WERI-Rb-1 (cell line): ENCODE data around the gene EIF2A.

Experiments
- DNase-seq: peaks from one replicate; pipeline ENCODE4 v3.0.0-alpha.2; 2020
- H3K27ac ChIP-seq: fragments of 250-450 bp; sonication (Bioruptor Pico); 2 replicates; pipeline ENCODE4 v1.5.1; 2020; ENCODE audit warnings: mild to moderate bottlenecking, moderate library complexity
- H3K27me3 ChIP-seq: fragments of 250-450 bp; sonication (Bioruptor Pico); 2 replicates; pipeline ENCODE4 v1.5.1; 2021; ENCODE audit warnings: mild to moderate bottlenecking, low read depth, moderate library complexity; ENCODE audit not compliant: insufficient read depth, severe bottlenecking
- H3K36me3 ChIP-seq: fragments of 250-450 bp; sonication (Bioruptor Pico); 2 replicates; pipeline ENCODE4 v1.5.1; 2020; ENCODE audit warnings: mild to moderate bottlenecking, moderate library complexity
- H3K4me3 ChIP-seq: 2 replicates; pipeline ENCODE4 v1.5.1; 2011; ENCODE audit warnings: low read depth, mild to moderate bottlenecking, control low read depth, low read length
- H3K9me3 ChIP-seq: fragments of 250-450 bp; sonication (Bioruptor Pico); 2 replicates; pipeline ENCODE4 v1.5.1; 2021; ENCODE audit warnings: mild to moderate bottlenecking, moderate library complexity; ENCODE audit not compliant: severe bottlenecking
- TF ChIP-seq, protein P1 (sequence below): IDR thresholded peaks from 2 replicates; pipeline ENCODE4 v1.5.1; 2011; ENCODE audit warnings: low read depth, mild to moderate bottlenecking, control low read depth, inconsistent platforms, low read length

Gene EIF2A

DNA sequence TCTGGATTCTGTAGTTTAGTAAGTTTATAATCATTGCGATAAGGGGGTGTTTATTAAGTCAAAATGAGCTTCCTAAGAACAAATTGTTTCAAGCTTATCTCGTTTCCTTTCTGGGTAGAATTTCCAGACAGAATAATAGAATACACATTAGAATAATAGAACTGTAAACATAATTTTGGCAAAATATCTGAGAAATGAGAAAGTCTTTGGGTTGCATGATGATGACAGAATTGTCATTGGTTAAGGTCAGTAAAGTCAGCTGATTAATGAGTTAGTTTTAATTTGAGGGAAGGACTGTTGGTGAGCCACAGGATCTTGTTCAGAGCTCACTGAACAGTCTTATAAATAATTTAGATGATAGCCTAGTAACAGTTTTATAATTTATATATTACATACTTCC lies 10.2 kb downstream of the EIF2A start:
- peaks cover 47% of the 10 kb centered on the region for H3K36me3 ChIP-seq
- H3K9me3 ChIP-seq = no peaks in the 10 kb centered on the region
- no peak overlapping the region for H3K4me3 ChIP-seq
- no peak overlapping the region for H3K27ac ChIP-seq
- TF ChIP-seq, protein P1, sequence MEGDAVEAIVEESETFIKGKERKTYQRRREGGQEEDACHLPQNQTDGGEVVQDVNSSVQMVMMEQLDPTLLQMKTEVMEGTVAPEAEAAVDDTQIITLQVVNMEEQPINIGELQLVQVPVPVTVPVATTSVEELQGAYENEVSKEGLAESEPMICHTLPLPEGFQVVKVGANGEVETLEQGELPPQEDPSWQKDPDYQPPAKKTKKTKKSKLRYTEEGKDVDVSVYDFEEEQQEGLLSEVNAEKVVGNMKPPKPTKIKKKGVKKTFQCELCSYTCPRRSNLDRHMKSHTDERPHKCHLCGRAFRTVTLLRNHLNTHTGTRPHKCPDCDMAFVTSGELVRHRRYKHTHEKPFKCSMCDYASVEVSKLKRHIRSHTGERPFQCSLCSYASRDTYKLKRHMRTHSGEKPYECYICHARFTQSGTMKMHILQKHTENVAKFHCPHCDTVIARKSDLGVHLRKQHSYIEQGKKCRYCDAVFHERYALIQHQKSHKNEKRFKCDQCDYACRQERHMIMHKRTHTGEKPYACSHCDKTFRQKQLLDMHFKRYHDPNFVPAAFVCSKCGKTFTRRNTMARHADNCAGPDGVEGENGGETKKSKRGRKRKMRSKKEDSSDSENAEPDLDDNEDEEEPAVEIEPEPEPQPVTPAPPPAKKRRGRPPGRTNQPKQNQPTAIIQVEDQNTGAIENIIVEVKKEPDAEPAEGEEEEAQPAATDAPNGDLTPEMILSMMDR = no peak
- DNase-seq = no peak
- H3K27me3 ChIP-seq = no peaks in the 10 kb centered on the region

DNA sequence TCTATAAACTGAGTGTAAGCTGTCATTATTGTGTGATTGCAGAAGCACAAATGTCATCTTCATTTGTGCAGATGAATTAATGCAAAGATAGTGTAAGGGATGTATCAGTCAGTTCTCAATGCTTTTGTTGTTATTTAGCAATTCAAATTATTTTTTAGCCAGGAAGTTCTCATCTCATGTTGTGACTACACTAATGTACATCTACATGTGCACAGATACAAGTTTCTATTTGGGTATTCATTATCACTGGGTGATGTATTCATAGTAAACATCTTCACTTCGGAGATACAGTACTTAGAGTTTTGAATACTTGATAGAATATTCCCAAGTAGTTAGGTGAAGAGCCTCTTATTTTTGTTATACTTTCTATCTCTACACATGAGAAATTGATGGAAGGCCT lies 11.1 kb downstream of the EIF2A start:
- Histone ChIP-seq H3K27ac (no peak overlapping the region), H3K27me3 (no peaks in the 10 kb centered on the region), H3K9me3 (no peaks in the 10 kb centered on the region), H3K36me3 (peaks cover 44% of the 10 kb centered on the region), H3K4me3 (no peak overlapping the region)
- no peak for DNase-seq
- TF ChIP-seq, protein P1 = no peak

DNA sequence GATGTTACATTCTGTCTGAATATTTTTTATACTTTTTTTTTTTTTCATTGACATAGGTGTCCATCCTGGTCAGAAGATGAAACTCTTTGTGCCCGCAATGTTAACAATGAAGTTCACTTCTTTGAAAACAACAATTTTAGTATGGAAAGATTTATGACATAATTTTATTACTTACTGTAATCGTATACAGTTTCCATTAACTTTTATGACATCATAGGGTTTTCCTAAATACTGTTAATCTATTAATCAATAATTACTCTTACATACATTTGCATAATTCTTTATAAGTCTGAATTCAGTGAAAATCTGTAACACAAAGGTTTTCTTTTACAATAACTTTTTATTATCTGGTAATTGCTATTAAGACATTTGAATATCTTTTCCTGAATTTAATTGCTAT lies 17.7 kb downstream of the EIF2A start:
- Histone ChIP-seq H3K9me3 (no peaks in the 10 kb centered on the region), H3K27ac (no peak overlapping the region), H3K36me3 (peaks cover 27% of the 10 kb centered on the region), H3K4me3 (no peak overlapping the region), H3K27me3 (no peaks in the 10 kb centered on the region)
- TF ChIP-seq, protein P1 = no peak
- no peak for DNase-seq

DNA sequence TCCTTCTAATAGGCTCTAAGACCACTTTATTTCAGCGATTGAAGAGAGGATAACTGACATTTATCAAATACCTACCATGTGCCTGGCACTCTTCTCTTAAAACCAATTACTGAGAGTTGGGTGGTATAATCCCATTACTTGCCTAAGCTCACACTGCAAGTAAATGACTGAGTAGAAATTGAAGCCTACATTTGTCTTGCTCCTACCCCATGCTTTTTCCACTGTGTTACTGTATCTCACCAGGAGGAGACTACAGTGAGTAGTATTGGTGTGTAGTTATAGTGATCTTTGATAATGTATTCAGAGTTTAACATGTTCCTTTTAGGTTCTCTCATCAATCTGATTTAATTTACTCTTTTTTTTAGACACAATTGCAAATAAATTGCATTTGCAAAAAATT lies 20.7 kb downstream of the EIF2A start:
- Histone ChIP-seq H3K36me3 (peaks cover 34% of the 10 kb centered on the region), H3K9me3 (no peaks in the 10 kb centered on the region), H3K4me3 (no peak overlapping the region), H3K27me3 (no peaks in the 10 kb centered on the region), H3K27ac (no peak overlapping the region)
- TF ChIP-seq, protein P1 = no peak
- no peak for DNase-seq

DNA sequence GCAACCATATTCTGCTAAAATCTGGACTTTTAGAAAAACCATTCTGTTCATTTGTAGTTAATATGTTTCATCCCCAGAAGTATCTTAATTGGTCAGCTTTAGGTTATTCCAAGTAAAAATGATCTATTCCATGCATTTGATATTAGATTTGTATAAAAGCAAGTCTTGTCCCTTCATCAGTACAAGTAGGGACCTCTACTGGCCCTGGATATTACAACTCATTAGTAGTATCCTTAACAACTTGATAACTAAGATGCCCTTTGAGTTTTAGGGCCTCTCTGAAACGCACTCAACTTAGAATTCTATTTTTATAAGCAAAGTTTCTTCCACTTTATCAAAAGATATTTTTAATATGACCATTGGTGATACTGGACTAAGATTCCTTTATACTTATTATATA lies 31.3 kb downstream of the EIF2A start:
- DNase-seq = no peak
- Histone ChIP-seq H3K9me3 (no peaks in the 10 kb centered on the region), H3K27me3 (no peaks in the 10 kb centered on the region), H3K4me3 (no peak overlapping the region), H3K36me3 (peaks cover 48% of the 10 kb centered on the region), H3K27ac (no peak overlapping the region)
- TF ChIP-seq, protein P1 = no peak

DNA sequence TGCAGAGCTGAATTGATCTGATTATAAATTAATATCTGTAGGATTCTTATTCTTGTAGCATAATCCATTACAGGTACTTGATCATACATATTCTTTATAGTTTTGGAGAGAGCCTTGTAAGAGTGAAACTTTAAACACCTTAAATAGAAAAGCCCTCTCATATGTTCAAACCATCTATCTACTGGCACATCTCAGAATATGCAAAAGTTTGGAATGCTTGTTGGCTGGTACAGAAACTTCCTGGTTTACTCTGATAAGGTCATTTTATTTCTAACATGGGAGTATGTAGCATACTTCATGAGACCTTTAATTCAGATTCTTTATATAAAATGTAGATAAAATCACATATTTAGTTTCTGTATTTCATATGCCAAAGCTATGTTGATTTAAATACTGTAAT lies 34.6 kb downstream of the EIF2A start:
- H3K4me3 ChIP-seq = no peak overlapping the region
- no peaks in the 10 kb centered on the region for H3K9me3 ChIP-seq
- no peaks in the 10 kb centered on the region for H3K27me3 ChIP-seq
- DNase-seq = no peak
- TF ChIP-seq, protein P1 = no peak
- H3K36me3 ChIP-seq = peaks cover 60% of the 10 kb centered on the region
- H3K27ac ChIP-seq = no peak overlapping the region
